ENCODE measurements around the gene ARSI.

ARSI gene

GRCh38 chr5:150307617-150308426 lies 5.1 kb upstream of the ARSI start:
- Histone ChIP-seq H3K79me2 (ENCODE audit: control insufficient read depth, insufficient read depth, low read length, unreplicated experiment) (no peaks in the 10 kb centered on the region), H3K4me1 (ENCODE audit: control insufficient read depth, insufficient read depth, low read length, unreplicated experiment) (no peaks in the 10 kb centered on the region), H3K27me3 (ENCODE audit: insufficient read depth, low read length) (no peaks in the 10 kb centered on the region), H3K36me3 (ENCODE audit: insufficient read depth, low read length) (no peaks in the 10 kb centered on the region), H3K27ac (ENCODE audit: low read depth, low read length) (no peak overlapping the region), H3K4me3 (ENCODE audit: low read depth, low read length) (no peak overlapping the region), H2AFZ (ENCODE audit: low read length, unreplicated experiment) (no peak overlapping the region)

DNA sequence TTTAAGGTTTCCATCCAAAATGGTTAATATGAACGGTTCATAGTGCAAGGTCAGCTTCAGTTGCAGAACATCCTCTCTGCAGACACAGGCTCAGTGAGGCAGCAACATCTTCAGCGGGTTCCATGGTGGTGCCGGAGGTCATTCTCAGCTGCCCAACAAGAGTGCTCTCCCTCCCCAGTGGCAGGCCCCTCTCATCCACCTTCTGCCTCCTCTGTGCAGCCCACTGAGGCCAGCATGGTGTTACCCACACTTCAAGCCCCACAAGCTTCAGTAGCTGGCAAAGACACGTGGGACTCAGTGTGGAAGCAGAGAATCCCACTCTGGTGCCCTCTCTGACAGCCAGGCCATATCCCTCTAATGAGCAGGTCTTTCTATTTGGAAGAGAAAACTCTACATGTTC lies 4.1 kb upstream of the ARSI start:
- Histone ChIP-seq H3K4me3 (ENCODE audit: low read depth, low read length) (no peak overlapping the region), H2AFZ (ENCODE audit: low read length, unreplicated experiment) (no peak overlapping the region), H3K27ac (ENCODE audit: low read depth, low read length) (no peak overlapping the region), H3K36me3 (ENCODE audit: insufficient read depth, low read length) (no peaks in the 10 kb centered on the region), H3K79me2 (ENCODE audit: control insufficient read depth, insufficient read depth, low read length, unreplicated experiment) (no peaks in the 10 kb centered on the region), H3K4me1 (ENCODE audit: control insufficient read depth, insufficient read depth, low read length, unreplicated experiment) (no peaks in the 10 kb centered on the region), H3K27me3 (ENCODE audit: insufficient read depth, low read length) (no peaks in the 10 kb centered on the region)

DNA sequence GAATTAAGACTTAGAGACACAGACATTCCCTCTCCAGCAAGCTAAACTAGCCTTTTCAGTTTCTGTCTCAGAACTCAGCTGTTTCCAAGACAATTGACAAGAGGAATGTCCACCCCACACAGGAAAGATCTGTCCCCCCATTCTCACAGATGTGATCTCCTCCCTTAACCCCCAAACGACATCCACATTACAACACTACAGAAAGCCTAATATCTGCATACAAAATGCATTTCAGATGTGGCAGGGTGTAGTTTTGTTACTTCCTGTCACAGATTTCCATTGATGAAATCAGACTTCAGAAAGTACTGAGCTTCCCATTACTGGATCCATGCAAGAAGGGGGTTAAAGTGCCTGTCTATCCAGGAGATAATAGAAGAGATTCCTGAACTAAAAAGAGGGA lies 2.9 kb upstream of the ARSI start:
- no peak overlapping the region for H3K4me3 ChIP-seq (ENCODE audit: low read depth, low read length)
- peak overlapping the region; percentile 20 for H2AFZ ChIP-seq (ENCODE audit: low read length, unreplicated experiment)
- H3K27ac ChIP-seq (ENCODE audit: low read depth, low read length): no peak overlapping the region
- peaks cover 6% of the 10 kb centered on the region for H3K4me1 ChIP-seq (ENCODE audit: control insufficient read depth, insufficient read depth, low read length, unreplicated experiment)
- no peaks in the 10 kb centered on the region for H3K36me3 ChIP-seq (ENCODE audit: insufficient read depth, low read length)
- H3K27me3 ChIP-seq (ENCODE audit: insufficient read depth, low read length): no peaks in the 10 kb centered on the region
- H3K79me2 ChIP-seq (ENCODE audit: control insufficient read depth, insufficient read depth, low read length, unreplicated experiment): no peaks in the 10 kb centered on the region

DNA sequence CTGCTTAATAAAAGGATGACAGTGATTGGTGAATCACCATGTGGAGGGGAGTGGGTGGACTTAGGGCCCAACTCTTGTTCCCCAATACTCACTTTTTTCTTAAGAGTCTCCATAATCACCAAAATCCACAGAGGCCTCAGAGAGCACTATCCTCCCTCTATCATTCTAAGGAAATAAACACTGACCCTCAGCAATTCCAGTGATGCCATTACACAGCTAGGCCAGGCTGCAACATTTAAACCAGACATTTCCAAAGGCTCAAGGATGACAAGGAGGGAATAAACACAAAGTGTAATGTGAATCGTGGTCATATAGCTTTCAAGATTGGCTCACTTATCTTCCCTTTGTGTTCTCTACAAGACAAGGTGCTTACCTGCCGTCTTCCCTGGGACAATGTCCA lies 2.4 kb upstream of the ARSI start:
- Histone ChIP-seq H3K4me1 (ENCODE audit: control insufficient read depth, insufficient read depth, low read length, unreplicated experiment) (peaks cover 10% of the 10 kb centered on the region), H2AFZ (ENCODE audit: low read length, unreplicated experiment) (no peak overlapping the region)

GRCh38 chr5:150304481-150305081 lies 1.9 kb upstream of the ARSI start:
- Histone ChIP-seq H3K79me2 (ENCODE audit: control insufficient read depth, insufficient read depth, low read length, unreplicated experiment) (no peaks in the 10 kb centered on the region), H3K4me1 (ENCODE audit: control insufficient read depth, insufficient read depth, low read length, unreplicated experiment) (peaks cover 15% of the 10 kb centered on the region), H3K27me3 (ENCODE audit: insufficient read depth, low read length) (no peaks in the 10 kb centered on the region), H3K4me3 (ENCODE audit: low read depth, low read length) (no peak overlapping the region), H2AFZ (ENCODE audit: low read length, unreplicated experiment) (no peak overlapping the region), H3K36me3 (ENCODE audit: insufficient read depth, low read length) (no peaks in the 10 kb centered on the region), H3K27ac (ENCODE audit: low read depth, low read length) (no peak overlapping the region)

More for the DNA sequence above, 2.4 kb upstream of the ARSI start:
- H3K27ac ChIP-seq (ENCODE audit: low read depth, low read length): no peak overlapping the region
- no peaks in the 10 kb centered on the region for H3K36me3 ChIP-seq (ENCODE audit: insufficient read depth, low read length)
- no peak overlapping the region for H3K4me3 ChIP-seq (ENCODE audit: low read depth, low read length)
- H3K27me3 ChIP-seq (ENCODE audit: insufficient read depth, low read length): no peaks in the 10 kb centered on the region
- H3K79me2 ChIP-seq (ENCODE audit: control insufficient read depth, insufficient read depth, low read length, unreplicated experiment): no peaks in the 10 kb centered on the region

GRCh38 chr5:150303660-150304386 lies 1.1 kb upstream of the ARSI start:
- H3K27ac ChIP-seq (ENCODE audit: low read depth, low read length): no peak overlapping the region
- H3K79me2 ChIP-seq (ENCODE audit: control insufficient read depth, insufficient read depth, low read length, unreplicated experiment): no peaks in the 10 kb centered on the region
- no peak overlapping the region for H3K4me3 ChIP-seq (ENCODE audit: low read depth, low read length)
- no peaks in the 10 kb centered on the region for H3K27me3 ChIP-seq (ENCODE audit: insufficient read depth, low read length)
- no peak overlapping the region for H2AFZ ChIP-seq (ENCODE audit: low read length, unreplicated experiment)
- H3K4me1 ChIP-seq (ENCODE audit: control insufficient read depth, insufficient read depth, low read length, unreplicated experiment): peaks cover 20% of the 10 kb centered on the region
- no peaks in the 10 kb centered on the region for H3K36me3 ChIP-seq (ENCODE audit: insufficient read depth, low read length)

DNA sequence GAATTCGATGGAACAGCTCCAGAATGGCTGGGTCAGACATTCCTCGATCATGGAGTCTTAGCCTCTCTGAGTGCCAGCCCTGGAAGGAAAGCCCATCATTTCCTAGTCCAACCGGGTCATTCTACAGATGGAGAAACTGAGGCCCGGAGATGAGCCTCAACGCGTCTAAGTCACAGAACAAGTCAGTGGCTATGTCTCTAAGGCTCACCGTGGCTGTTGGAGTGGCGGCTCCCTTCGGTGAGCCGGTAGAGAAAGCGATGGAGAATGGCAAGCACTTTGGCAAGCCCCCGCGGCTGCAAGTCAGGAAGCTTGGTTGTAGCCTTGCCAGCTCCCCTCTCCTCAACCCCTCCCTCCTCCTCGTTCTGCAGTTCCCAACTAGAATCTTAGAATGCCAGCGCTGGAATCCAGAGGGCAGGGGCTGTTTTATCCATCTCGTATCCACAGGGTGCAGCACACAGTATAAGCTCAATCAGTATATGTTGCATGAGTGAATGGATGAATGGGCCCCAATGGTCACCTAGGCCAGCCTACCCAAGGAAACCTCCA lies 438 bp upstream of the ARSI start:
- Histone ChIP-seq H3K79me2 (ENCODE audit: control insufficient read depth, insufficient read depth, low read length, unreplicated experiment) (no peaks in the 10 kb centered on the region), H3K4me3 (ENCODE audit: low read depth, low read length) (peak overlapping the region; percentile 67), H3K36me3 (ENCODE audit: insufficient read depth, low read length) (no peaks in the 10 kb centered on the region), H3K27ac (ENCODE audit: low read depth, low read length) (no peak overlapping the region), H2AFZ (ENCODE audit: low read length, unreplicated experiment) (peak overlapping the region; percentile 99), H3K27me3 (ENCODE audit: insufficient read depth, low read length) (no peaks in the 10 kb centered on the region), H3K4me1 (ENCODE audit: control insufficient read depth, insufficient read depth, low read length, unreplicated experiment) (peaks cover 24% of the 10 kb centered on the region)

GRCh38 chr5:150301901-150302300 lies 804 bp downstream of the ARSI start:
- no peak overlapping the region for H3K27ac ChIP-seq (ENCODE audit: low read depth, low read length)
- no peaks in the 10 kb centered on the region for H3K79me2 ChIP-seq (ENCODE audit: control insufficient read depth, insufficient read depth, low read length, unreplicated experiment)
- peaks cover 24% of the 10 kb centered on the region for H3K4me1 ChIP-seq (ENCODE audit: control insufficient read depth, insufficient read depth, low read length, unreplicated experiment)
- no peaks in the 10 kb centered on the region for H3K27me3 ChIP-seq (ENCODE audit: insufficient read depth, low read length)
- peak overlapping the region; percentile 67 for H3K4me3 ChIP-seq (ENCODE audit: low read depth, low read length)
- H2AFZ ChIP-seq (ENCODE audit: low read length, unreplicated experiment): no peak overlapping the region
- no peaks in the 10 kb centered on the region for H3K36me3 ChIP-seq (ENCODE audit: insufficient read depth, low read length)

DNA sequence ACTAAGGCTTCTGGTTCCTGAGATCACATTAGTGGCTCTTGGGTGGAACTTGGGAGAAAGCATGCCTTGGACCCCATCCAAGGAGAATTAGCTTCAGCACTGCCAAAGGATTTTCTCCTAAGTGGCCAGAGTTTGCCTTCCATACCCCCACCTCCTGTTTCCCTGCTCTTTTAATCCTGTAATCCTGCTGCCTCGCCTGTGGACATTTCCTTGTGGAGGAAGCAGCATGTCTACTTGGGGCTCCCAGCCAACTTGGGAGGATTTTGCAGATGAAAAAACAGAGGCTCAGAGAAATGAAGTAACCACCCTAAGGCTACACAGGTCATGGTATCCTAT lies 1.6 kb downstream of the ARSI start:
- Histone ChIP-seq H3K4me1 (ENCODE audit: control insufficient read depth, insufficient read depth, low read length, unreplicated experiment) (peaks cover 24% of the 10 kb centered on the region), H3K27ac (ENCODE audit: low read depth, low read length) (no peak overlapping the region), H3K36me3 (ENCODE audit: insufficient read depth, low read length) (no peaks in the 10 kb centered on the region), H2AFZ (ENCODE audit: low read length, unreplicated experiment) (no peak overlapping the region), H3K27me3 (ENCODE audit: insufficient read depth, low read length) (no peaks in the 10 kb centered on the region), H3K4me3 (ENCODE audit: low read depth, low read length) (peak overlapping the region; percentile 67; the same call in 1 of the 2 replicates), H3K79me2 (ENCODE audit: control insufficient read depth, insufficient read depth, low read length, unreplicated experiment) (no peaks in the 10 kb centered on the region)

DNA sequence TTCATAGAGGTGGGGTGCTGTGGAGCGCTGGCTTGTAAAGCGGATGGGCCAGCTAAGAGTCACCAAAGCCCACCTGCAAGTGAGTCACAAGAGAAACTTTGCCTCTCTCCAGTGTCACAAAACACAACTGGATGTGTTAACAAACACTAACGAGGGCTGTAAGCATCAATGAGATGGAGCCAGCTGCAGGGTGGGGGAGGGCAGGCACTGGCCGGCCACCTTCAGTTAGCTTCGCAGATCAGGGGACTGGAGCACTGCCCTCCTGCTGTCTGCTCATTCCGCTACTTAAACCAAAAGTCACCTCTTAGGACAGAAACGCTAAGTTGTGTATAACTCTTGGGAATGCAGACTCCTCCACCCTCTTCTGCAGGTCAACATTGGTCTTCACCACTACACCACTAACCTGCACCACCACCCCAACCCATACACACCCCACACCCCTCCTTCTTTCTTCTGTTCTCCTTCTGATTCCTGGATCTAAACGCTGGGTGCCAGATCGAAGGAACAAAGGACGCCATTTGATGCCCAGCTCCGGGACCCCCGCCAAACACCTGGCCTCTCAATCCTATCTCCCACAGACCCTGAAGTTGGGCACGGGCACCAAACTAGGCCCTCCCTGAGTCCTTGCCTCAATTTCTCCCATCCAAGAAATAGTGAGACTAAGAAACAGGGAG lies 2.1 kb downstream of the ARSI start:
- Histone ChIP-seq H3K36me3 (ENCODE audit: insufficient read depth, low read length) (no peaks in the 10 kb centered on the region), H2AFZ (ENCODE audit: low read length, unreplicated experiment) (no peak overlapping the region), H3K4me3 (ENCODE audit: low read depth, low read length) (no peak overlapping the region), H3K4me1 (ENCODE audit: control insufficient read depth, insufficient read depth, low read length, unreplicated experiment) (peaks cover 27% of the 10 kb centered on the region), H3K27me3 (ENCODE audit: insufficient read depth, low read length) (no peaks in the 10 kb centered on the region), H3K79me2 (ENCODE audit: control insufficient read depth, insufficient read depth, low read length, unreplicated experiment) (no peaks in the 10 kb centered on the region), H3K27ac (ENCODE audit: low read depth, low read length) (peak overlapping the region; percentile 88; the same call in 1 of the 2 replicates)

All from ACC112 (cell line).